HG02970 (cell line): ENCODE data around the gene CBLN3.
A peak's percentile ranks its signal among the peaks of the same experiment; 100 is the strongest.
"Not testable (repeated sequence)": the region's sequence is repeated elsewhere in the genome, so short reads cannot be mapped to it uniquely, and the experiment has no call there.

Experiments
- ATAC-seq: cut with Tn5 transposase; IDR thresholded peaks from one replicate; pipeline ENCODE4 v1.9.1; 2021; ENCODE audit warnings: mild to moderate bottlenecking, moderate library complexity, moderate number of reproducible peaks; ENCODE audit not compliant: unreplicated experiment, low FRiP score

CBLN3 gene

DNA sequence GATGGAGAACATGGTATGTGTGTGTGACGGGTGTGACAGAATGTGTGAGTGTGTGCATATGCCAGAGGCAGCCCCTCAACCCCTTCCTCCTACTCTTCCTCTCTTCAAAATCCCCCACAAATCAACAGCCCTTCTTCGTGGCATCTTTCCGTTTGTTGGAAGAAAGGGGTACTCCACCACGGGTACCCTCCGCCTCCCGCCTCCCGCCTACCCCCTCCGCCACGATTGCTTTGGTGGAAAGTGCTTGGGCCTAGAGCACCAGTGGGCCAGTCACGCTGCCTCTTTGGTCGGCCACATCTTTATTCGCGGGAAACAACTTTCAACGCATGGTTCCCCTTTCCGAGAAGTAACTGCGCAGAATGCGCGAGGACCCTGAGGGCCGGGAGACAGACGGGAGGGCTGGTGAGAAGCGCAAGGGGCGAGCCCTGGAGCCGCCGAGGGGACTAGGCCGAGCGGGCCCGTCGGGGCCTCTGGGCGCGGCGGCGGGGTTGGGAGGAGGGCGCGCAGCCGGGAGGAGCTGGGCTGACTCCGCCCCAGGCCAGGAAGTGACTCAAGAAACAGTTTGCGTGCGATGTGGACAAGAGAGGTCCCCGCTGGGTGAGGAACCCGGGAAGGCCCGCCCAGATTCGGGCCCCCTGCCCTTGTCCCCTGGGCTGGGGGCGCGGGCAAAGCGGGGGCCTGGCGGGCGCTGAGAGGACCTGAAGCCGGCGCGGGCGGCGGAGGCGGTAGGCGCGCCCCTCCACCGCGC, at the start of gene CBLN3, which contains the start of gene KHNYN:
TSS of gene CBLN3 (minus strand) at position 274 of the 748 bp plus-strand sequence. CDS start 614 bp downstream, outside the sequence.
TSS of gene KHNYN (plus strand) at position 560 of the 748 bp plus-strand sequence. CDS start 777 bp downstream, outside the sequence.
- ATAC-seq, result peak; percentile 83

DNA sequence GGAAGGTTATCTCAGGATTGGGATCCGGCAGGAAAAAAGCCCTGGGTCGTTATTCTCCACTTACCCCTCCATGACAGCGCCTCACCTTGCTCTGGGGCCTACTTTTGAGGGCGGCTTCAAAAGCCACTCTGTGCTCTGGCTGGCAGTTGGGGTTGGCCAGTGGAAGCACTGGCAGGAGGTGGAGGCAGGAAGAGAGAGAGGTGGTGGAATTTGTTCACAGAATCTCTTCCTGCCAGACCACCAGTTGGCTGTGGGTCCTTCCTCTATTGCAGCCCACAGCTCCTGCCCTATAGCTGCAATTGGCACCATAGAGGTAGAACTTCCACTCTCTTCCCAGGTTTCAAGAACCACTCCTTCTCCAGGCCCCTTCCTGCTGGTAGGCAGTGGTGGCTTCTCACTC, 45.8 kb upstream of the CBLN3 start:
- no peak for ATAC-seq

DNA sequence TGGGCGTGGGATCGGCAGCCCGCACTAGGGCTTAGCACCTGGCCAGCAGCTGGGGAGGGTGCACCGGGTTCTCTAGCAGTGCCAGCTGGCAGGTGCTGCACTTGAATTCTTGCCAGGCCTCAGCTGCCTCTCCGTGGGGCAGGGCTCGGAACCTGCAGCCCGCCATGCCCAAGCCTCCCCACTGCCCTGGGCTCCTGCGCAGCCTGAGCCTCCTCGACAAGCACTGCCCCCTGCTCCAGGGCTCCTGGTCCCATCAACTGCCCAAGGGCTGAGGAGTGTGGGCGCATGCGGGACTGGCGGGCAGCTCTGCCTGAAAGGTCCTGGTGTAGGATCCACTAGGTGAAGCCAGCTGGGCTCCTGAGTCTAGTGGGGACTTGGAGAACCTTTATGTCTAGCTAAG, 43.7 kb upstream of the CBLN3 start:
- ATAC-seq, result no peak

DNA sequence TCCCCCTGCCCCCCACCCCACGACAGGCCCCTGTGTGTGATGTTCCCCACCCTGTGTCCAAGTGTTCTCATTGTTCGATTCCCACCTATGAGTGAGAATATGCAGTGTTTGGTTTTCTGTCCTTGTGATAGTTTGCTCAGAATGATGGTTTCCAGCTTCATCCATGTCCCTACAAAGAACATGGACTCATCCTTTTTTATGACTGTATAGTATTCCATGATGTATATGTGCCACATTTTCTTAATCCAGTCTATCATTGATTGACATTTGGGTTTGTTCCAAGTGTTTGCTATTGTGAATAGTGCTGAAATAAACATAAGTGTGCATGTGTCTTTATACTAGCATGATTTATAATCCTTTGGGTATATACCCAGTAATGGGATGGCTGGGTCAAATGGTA, 41.0 kb upstream of the CBLN3 start:
- not testable (repeated sequence) for ATAC-seq

DNA sequence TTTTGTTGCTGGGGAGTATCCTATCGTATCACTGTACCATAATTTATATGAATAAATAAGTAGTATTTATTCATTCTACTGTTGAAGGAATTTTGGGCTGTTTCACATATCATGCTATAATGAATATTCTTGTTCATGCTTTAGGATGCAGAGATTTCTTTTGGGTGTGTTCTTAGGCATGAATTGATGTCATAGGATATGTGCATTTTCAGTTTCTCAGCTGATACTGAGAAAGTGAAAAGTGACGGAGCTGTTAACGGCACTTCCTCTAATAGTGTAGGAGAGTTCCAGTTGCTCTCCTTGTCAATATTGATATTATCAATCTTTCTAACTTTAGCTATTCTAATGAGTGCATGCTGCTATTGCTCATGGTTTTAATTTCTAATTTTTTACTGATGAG, 36.3 kb upstream of the CBLN3 start:
- ATAC-seq, result no peak

DNA sequence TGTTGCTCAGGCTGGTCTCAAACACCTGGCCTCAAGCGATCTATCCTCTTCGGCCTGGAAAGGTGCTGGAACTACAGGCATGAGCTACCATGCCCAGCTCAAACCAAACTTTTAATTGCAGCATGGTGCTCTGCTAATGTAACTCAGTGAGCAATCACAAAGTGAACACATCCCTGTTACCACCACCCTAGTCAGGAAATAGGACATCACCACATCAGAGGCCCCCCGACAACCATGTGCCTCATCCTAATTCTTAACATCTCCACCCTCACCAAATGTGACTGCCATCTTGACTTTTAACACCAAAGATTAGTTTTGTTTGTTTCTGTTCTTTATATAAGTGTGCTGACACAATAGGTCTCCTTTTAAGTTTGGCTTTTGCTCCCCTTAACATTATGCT, 35.9 kb upstream of the CBLN3 start:
- no peak for ATAC-seq

DNA sequence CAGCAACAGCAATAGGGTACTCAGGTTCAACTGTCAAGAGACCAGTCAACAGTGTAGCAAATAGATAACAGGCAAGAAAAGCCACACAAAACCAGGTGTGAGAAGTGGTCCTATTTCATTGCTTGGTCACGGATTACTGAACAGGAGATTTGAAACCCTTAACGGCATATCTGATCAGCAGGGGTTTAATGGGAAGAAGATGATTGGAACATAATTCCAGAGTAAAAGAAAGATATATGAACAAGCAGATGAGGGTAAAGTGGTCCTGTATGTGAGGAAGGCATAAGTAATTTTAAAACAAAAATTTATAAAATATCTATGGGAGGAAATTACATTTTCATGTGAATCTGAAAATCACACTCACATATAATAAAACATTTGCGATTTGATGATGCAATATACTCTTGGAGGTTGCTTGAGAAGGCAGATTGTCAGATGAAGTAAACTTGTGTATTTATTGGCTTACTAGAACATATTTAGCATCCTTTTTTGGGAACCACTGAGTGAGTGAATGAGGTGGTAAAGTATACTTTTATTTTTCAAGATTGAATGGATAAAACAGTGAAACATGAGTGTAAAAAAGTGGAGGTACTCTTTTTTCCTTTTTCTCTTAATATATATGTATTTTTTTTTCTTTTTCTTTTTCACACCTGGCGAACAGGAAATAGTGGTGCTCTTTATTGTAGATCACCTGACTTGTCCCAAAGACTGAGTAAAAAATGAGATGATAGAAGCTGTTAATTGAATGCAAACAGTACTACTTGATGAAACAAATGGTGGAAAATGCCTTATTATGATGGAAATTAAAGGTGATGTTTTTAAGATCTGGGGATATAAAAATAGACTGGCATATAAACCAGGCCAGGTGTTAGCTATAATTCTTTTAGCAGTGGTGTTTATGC, 34.7 kb upstream of the CBLN3 start:
- ATAC-seq, result no peak

DNA sequence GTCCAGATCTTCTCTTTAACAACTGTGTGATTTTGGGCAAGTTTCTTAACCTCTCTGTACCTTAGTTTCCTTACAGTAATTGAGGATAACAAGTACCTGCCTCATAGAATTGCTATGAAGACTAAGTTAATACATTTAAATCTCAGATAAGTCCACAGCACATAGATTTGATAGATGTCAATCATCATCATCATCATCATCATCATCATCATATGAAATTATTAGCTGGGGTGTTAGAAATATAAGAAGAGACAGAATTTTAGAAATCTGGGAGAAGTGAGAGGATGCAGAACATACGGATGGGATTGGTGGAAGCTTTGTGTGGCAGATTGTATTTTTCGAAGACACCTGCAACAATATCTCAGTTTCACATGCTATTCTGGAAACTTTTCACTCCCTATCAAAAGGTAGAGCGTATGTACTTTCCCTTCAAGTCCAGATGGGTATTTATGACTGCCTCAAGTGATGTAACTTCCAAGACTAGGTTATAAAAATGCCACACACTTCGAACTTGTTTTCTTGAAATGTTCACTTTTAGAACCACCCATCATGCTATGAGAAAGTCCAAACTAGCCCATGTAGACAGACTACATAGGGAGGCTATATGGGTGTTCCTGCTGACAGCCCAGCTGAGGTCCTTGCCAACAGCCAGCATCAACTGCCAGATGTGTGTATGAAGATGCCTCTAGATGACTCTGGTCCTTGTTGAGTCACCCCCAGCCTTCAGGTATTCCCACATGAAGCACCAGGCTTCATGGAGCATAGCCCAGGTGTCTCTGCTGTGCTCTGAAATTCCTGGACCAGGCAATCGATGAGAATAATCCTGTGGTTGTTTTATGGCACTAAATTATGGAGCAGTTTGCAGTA, 33.8 kb upstream of the CBLN3 start:
- no peak for ATAC-seq

DNA sequence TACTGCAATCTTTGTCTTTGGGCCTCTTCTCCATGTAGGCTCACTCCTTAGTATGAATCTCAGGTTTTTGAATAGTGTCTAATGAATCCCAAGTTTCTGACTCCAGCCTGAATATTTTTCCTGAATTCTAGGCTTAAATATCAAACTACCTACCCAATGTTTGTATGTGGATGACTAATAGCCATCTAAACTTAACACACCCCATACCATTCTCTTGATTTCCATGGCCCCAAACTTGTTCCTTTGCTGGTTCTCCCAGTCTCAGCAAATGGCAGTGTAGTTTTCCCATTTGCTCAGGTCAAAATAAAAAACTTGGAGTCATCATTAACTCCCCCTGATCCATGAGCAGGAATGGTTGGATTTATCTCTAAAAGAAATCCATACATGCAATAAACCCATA, 31.9 kb upstream of the CBLN3 start:
- ATAC-seq, result no peak

DNA sequence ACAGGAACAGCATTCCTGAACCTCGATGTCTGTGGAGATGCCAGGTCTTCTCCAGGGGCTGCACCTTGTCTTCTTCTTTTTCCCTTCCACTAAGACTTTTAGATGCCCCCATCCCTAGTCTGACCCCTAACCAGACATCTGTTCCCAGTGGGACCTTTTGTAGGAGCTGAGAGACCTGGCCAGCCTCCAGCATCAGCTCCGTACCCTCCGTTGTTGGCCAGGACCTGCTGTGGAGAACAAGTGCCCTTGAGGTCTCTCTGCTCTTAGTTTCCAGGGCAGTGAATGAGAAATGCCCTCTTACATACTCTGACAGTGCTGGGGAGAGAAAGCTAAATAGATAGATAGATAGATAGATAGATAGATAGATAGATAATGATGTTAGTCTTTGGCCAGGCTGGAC, 29.9 kb upstream of the CBLN3 start:
- no peak for ATAC-seq

DNA sequence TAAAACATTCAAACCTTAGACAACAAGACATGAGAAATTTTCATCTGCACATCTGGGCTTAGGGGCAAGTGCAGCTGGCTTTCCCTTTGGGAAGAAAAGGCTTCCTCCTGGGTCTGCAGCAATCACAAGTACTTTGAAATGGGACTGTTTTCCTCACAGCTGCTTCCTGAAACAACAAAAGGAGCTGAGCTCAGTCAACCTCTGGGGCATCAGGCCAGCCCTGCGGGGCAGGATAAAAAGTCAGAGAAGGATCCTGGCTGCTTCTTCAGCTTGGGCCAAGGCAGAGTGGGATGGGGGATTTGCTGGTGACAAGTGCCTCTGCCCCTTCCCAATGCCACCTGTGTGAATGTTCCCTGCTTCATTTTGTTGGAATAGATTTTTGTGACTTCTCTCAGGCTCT, 29.3 kb upstream of the CBLN3 start:
- ATAC-seq, result no peak

DNA sequence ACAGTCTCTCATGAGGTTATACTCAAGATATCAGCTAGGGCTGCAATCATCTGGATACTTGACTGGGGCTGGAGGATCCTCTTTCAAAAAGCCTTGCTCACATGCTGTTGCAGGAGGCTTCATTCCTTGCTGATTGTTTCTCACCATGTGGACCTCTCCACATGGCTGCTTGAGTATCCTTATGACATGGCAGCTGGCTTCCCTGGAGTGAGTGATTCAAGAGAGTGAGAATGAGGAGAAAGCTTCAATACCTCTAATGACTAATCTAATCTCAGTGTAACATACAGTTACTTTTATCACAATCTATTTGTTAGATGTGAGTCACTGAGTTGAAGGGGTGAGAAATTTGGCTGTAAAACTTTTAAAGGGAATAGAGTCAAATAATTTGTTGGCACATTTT, 27.5 kb upstream of the CBLN3 start:
- ATAC-seq, result no peak

DNA sequence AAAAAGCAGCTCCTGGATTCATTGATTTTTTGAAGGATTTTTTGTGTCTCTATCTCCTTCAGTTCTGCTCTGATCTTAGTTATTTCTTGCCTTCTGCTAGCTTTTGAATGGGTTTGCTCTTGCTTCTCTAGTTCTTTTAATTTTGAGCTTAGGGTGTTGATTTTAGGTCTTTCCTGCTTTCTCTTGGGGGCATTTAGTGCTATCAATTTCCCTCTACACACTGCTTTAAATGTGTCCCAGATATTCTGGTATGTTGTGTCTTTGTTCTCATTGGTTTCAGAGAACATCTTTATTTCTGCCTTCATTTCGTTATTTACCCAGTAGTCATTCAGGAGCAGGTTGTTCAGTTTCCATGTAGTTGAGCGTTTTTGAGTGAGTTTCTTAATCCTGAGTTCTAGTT, 21.4 kb upstream of the CBLN3 start:
- ATAC-seq, result not testable (repeated sequence)

DNA sequence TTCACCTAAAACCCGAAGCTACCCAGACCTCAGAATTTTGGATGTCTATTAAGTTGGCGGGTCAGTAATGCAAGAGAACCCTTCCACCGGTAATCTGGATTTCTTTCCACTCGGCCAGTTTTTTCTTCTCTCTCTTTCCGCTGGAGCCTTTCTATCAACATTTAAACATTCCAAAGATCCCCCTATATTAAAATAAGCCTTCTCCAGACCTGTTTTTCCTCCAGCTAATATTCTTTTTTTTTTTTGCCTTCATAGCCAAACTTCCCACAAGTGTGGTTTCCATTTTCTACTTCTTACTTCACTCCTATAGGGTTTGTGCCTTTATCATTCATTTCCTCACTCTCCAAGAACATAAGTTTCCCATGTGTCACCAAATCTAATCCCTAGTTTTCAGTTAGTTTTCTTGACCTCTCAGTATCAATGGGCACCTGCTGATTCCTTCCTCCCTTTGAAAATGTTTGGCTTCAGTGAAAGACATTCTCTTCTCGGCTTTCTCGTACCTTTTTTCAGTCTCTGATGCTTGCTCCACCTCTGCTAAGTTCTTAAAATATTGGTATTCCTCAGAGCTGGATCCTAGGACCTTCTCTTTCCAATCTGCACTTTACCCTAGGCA, 13.7 kb upstream of the CBLN3 start:
- no peak for ATAC-seq

DNA sequence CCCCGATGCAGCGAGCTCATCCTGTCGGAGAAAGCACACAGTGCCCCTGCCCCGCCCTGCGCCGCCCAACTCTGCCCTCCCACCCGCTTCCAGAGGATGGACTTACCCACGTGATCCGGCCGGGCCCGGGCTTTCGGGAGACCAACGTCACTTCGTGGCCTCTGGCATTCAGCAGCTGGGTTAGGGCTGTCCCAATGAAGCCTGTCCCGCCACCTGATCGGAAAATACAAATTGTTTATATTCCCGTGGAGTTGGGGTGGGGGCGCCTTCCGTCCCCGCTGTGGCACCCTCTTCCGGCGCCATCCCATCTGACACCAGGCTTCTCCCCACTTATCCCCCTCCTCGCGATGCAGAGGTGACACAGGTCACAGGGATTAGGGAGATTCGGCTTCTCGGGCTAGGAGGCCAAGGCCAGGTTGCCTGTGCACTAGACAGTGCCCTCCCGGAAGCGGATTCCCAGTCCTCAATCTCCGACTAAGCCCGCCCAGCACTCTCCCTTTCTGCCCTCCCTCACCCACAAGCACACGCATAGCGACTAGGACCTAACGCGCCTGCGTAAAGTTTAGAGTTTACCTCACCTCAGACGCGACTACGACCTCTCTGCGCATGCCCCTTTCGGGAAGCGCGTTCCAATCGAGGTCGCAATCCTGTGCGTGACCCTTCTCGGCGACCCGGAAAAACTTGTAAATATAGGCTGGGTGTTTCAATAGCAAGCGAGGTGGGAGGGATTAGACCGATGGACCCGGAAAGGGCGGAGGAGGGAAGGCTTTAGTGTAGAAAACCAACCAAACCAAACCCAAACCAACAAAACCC, 13.0 kb upstream of the CBLN3 start, which contains the start of gene SDR39U1:
TSS of gene SDR39U1 (minus strand) at position 537 of the 813 bp plus-strand sequence. CDS start at position 530, 7 bp downstream.
- ATAC-seq, result peak; percentile 94

DNA sequence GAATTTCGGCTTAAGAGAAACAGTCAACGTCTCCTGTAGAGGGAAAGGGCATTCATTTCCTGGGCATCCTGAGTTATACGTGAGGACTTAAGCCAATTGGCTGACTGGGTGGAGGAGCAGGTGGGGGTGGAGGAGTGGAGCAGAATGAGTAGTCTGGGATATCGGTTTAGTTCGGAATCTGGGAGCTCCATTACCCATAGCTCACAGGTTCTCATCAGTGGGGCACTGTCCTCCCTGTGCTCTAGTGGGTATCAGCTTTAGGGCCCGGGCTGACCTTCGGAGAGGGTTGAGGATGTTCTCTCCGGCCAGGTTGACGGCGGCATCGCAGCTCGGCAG, 12.4 kb upstream of the CBLN3 start:
- no peak for ATAC-seq

DNA sequence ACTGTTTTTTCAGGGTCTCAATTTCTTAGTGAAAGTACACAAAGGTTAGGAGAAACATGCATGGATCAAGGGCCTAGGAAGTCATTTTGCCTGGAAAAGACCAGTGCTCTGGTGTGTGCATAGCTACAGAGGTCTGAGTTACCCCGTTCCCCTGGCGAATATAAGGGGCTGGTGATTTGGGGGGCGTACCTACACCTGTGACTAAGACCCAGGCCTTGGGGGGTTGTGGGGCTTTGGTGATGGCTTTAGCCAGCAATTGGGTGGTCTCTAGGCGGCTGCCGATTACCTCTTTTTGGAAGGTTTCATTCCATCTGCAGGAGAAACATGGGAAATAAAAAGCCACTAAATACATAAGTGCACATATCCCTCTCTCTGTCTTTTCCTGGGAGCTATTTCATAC, 12.0 kb upstream of the CBLN3 start:
- no peak for ATAC-seq

DNA sequence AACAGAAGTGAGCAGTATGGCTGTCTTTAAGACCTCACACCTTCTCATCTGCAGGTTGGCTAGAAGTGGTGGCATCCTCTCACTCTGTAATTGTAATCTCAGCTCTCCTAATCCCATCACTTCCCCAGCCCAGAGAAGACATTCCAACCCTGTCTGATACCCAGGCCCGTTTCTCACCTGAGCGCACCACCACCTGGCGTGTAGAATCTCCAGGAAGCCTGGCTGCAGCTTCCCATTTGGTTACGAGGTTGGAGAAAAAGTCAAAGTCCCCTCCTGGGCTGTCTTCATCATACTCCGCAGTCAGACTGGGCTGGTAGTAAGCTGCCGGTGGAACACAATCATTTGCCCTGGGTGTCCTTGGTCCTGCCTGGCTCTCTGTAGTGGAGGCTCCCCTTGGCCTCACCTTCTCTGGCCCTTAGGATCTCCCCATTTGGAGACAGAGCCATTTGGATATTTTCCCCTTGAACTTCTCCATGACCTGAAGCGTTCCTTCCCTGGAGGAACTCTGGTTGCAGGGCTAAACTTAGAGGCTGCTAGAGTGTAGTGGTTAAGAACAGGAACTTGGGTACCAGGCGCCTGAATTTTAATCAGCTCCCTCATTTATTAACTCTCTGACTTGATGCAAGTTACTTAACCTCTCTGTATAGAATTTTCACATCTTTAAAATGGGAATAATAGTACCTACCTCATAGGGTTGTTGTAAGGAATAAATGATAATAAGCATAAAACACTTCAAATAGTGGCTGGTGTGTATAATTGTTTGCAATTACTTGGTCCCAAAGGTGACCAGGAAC, 11.3 kb upstream of the CBLN3 start:
- no peak for ATAC-seq
